Tibial artery (tissue), 4 donors: ENCODE data around the gene PRDM1.

Experiments
- DNase-seq, 2 donors: peaks; one replicate each; pipeline ENCODE4 v3.0.0-alpha.2; 2019
- H3K27ac ChIP-seq, 2 donors: fragments of 200-600 bp; sonication (generic) in 1 of 2; 1 replicate in 1 of 2; 2 replicates in 1 of 2; pipeline ENCODE4 v1.5.1; 2018 to 2019; ENCODE audit warnings: mild to moderate bottlenecking in 1 of 2
- H3K27me3 ChIP-seq, 2 donors: fragments of 200-600 bp; sonication (generic) in 1 of 2; one replicate each; pipeline versions ENCODE4 v1.5.1 to v1.6.0; 2016 to 2019
- H3K36me3 ChIP-seq, 3 donors: fragments of 200-600 bp; sonication (generic) in 2 of 3; one replicate each; pipeline ENCODE4 v1.5.1; 2016 to 2019; ENCODE audit warnings: mild to moderate bottlenecking in 2 of 3
- H3K4me1 ChIP-seq, 4 donors: fragments of 200-600 bp; sonication (generic) in 2 of 4; 1 replicate in 3 of 4; 2 replicates in 1 of 4; pipeline ENCODE4 v1.5.1; 2016 to 2019
- H3K4me3 ChIP-seq, 2 donors: fragments of 200-600 bp; sonication (generic) in 1 of 2; 1 replicate in 1 of 2; 2 replicates in 1 of 2; pipeline ENCODE4 v1.5.1; 2018 to 2019; ENCODE audit warnings: mild to moderate bottlenecking in 2 of 2
- H3K9me3 ChIP-seq, 3 donors: fragments of 200-600 bp; sonication (generic) in 1 of 3; one replicate each; pipeline ENCODE4 v1.5.1; 2016 to 2019
- intact Hi-C: fragments of 100-400 bp; cut with DNase I; formaldehyde crosslinking; loops from one replicate; pipeline ENCODE4 v1.15.0; 2023; ENCODE audit warnings: low total_unique reads
- TF ChIP-seq, protein P1 (sequence below), 2 experiments: fragments of 200-600 bp in 1 of 2; fragments of 450-650 bp in 1 of 2; IDR thresholded peaks; one replicate each; pipeline ENCODE4 v1.5.1; 2017 to 2019; ENCODE audit warnings: antibody characterized with exemption in 2 of 2, mild to moderate bottlenecking in 1 of 2, moderate library complexity in 1 of 2

PRDM1 gene

DNA sequence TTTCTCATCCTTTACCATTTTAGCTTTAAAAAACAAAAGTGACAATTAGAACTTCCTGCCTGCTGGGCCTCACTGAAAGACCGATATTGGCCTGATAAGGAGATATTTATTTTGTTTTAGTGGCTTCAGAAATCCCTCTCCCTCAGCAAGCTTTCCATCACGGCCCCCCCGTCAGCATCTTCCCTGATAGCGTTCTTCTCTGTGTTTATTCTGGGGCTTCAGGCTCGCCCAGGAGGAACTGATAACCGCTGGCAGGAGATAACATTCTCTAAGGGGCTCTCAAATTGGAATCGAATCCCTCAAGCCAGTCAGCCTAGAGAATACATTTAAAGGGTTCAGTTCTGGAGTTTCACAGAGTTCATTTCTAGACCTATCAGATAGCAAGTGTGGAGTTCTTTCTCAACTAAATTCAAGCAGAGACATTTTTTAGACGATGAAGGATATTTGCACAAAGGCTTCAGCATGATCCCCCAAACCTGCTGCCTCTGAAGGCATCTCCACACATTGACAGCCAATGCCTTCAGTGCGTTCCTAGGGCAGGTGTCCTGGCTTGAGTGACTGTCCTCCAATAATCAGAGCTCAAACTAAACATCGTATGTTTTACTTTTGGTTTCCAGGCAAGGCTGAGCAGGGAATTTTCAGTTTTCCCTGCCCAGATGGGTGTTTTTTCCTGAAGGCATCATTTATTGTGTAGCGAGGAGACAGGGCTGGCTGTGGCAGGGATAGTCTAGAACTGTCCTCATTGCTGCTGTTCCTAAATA is 17.0 kb downstream of the PRDM1 start:
- no peak for DNase-seq
- no peak overlapping the region for H3K4me3 ChIP-seq
- intact Hi-C loops, result no loop called here
- no peak overlapping the region for H3K27ac ChIP-seq
- peaks cover 0 to 21% (median 0%) of the 10 kb centered on the region in 3 donors for H3K36me3 ChIP-seq
- TF ChIP-seq, protein P1, sequence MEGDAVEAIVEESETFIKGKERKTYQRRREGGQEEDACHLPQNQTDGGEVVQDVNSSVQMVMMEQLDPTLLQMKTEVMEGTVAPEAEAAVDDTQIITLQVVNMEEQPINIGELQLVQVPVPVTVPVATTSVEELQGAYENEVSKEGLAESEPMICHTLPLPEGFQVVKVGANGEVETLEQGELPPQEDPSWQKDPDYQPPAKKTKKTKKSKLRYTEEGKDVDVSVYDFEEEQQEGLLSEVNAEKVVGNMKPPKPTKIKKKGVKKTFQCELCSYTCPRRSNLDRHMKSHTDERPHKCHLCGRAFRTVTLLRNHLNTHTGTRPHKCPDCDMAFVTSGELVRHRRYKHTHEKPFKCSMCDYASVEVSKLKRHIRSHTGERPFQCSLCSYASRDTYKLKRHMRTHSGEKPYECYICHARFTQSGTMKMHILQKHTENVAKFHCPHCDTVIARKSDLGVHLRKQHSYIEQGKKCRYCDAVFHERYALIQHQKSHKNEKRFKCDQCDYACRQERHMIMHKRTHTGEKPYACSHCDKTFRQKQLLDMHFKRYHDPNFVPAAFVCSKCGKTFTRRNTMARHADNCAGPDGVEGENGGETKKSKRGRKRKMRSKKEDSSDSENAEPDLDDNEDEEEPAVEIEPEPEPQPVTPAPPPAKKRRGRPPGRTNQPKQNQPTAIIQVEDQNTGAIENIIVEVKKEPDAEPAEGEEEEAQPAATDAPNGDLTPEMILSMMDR (IDR thresholded peaks at IDR 0.05), result no peak
- H3K9me3 ChIP-seq, result no peaks in the 10 kb centered on the region
- H3K27me3 ChIP-seq, result peaks cover 0 to 13% of the 10 kb centered on the region in 2 donors
- H3K4me1 ChIP-seq, result peaks cover 0 to 6% (median 0%) of the 10 kb centered on the region in 4 donors

DNA sequence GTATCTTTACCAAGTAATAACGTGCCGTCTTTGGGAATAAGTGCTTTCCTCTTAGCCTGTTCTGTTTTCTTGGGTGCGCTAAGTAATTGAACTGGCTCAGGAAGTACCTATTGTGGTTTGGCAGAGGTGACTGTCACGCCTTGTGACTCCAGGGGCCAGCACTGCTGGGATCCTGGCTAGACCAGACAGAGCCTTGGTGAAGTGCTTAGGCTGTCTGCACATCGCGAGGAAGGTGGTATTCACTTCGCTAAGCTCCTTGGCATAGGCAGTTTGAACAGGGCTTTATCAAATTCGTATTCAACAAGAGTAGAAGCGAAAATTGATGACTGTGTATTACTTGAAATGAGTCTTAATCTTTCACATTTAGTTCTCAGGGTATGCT is 17.6 kb downstream of the PRDM1 start:
- intact Hi-C loops, result no loop called here
- Histone ChIP-seq H3K4me1 (peaks cover 0 to 6% (median 0%) of the 10 kb centered on the region in 4 donors), H3K27ac (no peak overlapping the region), H3K4me3 (no peak overlapping the region), H3K27me3 (peaks cover 0 to 8% of the 10 kb centered on the region in 2 donors), H3K36me3 (peaks cover 0 to 21% (median 0%) of the 10 kb centered on the region in 3 donors), H3K9me3 (no peaks in the 10 kb centered on the region)
- TF ChIP-seq, protein P1 (IDR thresholded peaks at IDR 0.05), result no peak
- no peak for DNase-seq

DNA sequence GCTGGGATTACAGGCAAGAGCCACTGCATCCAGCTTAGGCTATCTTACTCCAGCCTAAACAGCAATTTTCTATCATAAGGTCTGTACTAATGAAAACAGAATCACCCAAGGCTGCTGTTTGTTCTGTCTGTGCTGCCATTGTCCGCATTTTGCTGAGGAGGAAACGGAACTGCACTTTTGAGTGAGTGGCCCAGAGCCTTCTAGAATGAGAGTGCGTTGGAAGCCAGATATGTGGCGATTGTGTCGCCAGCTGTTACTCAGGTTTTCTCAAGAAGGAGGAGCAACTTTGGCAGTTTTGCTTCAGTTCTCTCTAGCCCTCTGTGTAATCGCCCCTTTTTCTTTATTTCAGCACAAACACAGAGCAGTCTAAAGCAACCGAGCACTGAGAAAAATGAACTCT is 18.3 kb downstream of the PRDM1 start:
- H3K4me1 ChIP-seq, result peaks cover 0 to 6% (median 0%) of the 10 kb centered on the region in 4 donors
- TF ChIP-seq, protein P1 (IDR thresholded peaks at IDR 0.05), result no peak
- no peak overlapping the region for H3K27ac ChIP-seq
- DNase-seq, result no peak
- H3K27me3 ChIP-seq, result peaks cover 0 to 7% of the 10 kb centered on the region in 2 donors
- H3K4me3 ChIP-seq, result no peak overlapping the region
- H3K36me3 ChIP-seq, result peaks cover 0 to 21% (median 0%) of the 10 kb centered on the region in 3 donors
- H3K9me3 ChIP-seq, result no peaks in the 10 kb centered on the region
- intact Hi-C loops, result no loop called here

DNA sequence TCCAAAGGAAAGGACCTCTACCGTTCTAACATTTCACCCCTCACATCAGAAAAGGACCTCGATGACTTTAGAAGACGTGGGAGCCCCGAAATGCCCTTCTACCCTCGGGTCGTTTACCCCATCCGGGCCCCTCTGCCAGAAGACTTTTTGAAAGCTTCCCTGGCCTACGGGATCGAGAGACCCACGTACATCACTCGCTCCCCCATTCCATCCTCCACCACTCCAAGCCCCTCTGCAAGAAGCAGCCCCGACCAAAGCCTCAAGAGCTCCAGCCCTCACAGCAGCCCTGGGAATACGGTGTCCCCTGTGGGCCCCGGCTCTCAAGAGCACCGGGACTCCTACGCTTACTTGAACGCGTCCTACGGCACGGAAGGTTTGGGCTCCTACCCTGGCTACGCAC is 18.8 kb downstream of the PRDM1 start:
- Histone ChIP-seq H3K27ac (no peak overlapping the region), H3K36me3 (peaks cover 0 to 21% (median 0%) of the 10 kb centered on the region in 3 donors), H3K4me3 (no peak overlapping the region), H3K27me3 (peaks cover 0 to 7% of the 10 kb centered on the region in 2 donors), H3K4me1 (peaks cover 0 to 6% (median 0%) of the 10 kb centered on the region in 4 donors), H3K9me3 (no peaks in the 10 kb centered on the region)
- intact Hi-C loops, result no loop called here
- DNase-seq, result no peak
- TF ChIP-seq, protein P1 (IDR thresholded peaks at IDR 0.05), result no peak

DNA sequence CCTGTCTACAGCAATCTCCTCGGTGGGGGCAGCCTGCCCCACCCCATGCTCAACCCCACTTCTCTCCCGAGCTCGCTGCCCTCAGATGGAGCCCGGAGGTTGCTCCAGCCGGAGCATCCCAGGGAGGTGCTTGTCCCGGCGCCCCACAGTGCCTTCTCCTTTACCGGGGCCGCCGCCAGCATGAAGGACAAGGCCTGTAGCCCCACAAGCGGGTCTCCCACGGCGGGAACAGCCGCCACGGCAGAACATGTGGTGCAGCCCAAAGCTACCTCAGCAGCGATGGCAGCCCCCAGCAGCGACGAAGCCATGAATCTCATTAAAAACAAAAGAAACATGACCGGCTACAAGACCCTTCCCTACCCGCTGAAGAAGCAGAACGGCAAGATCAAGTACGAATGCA is 19.4 kb downstream of the PRDM1 start:
- no peak overlapping the region for H3K27ac ChIP-seq
- intact Hi-C loops, result no loop called here
- H3K27me3 ChIP-seq, result peaks cover 0 to 7% of the 10 kb centered on the region in 2 donors
- TF ChIP-seq, protein P1 (IDR thresholded peaks at IDR 0.05), result no peak
- DNase-seq, result no peak
- no peaks in the 10 kb centered on the region for H3K9me3 ChIP-seq
- no peak overlapping the region for H3K4me3 ChIP-seq
- peaks cover 0 to 6% (median 0%) of the 10 kb centered on the region in 4 donors for H3K4me1 ChIP-seq
- peaks cover 0 to 21% (median 0%) of the 10 kb centered on the region in 3 donors for H3K36me3 ChIP-seq
